GM10847 (cell line): Measurements from ENCODE around the gene GCSAM.

Source experiments
- POLR2A ChIP-seq: IDR thresholded peaks from 2 replicates; pipeline ENCODE4 v1.6.1; 2011; ENCODE audit not compliant: insufficient read length; ENCODE audit errors: extremely low read depth

The GCSAM gene, protein sequence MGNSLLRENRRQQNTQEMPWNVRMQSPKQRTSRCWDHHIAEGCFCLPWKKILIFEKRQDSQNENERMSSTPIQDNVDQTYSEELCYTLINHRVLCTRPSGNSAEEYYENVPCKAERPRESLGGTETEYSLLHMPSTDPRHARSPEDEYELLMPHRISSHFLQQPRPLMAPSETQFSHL

DNA sequence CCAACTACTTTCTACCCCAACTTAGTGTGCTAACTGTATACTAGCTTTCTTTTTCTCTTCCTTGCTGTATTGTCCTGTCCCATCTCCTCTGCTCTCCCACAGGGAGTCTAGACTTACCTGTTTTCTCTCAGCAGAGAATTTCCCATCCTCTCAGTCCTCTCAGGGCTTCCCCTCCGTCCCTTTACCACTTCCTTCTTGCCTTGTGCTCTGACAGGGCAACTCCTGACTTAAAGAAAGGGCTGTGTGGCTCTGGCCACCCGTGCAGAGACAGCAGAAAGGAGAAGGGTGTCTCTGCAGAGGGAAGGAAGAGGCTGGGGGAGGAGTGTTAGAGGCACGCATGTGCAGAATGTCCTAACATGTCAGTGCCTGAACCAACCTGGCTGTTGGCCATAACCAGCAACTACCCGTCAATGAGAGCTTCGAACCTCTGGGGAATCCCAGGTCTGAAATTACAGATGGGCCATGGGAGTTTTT lies at the start of gene GCSAM:
Gene GCSAM (minus strand): TSS at position 274 of the 474 bp plus-strand sequence. CDS start 128 bp downstream, at position 146.
- peak; percentile 54 for TF ChIP-seq POLR2A

DNA sequence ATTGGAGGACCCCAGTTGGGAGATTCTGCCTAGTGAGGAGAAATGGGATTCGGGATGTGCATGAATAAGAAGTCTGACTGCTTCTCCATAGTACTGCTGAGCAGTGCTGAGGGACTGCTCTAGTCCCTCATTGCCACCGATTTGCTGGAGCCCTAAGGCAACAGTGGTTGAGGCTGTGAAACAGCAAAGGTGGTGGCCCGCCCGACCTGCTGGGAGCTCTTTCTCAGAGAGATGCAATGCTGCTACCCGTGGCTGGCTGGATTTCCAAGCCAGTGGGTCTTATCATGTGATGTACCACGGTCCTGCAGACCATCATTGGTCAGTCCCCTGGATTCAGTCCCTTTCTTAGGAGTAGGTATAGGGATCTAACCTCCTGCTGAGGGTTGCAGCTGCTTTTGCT lies 42.6 kb upstream of the GCSAM start:
- TF ChIP-seq POLR2A, result no peak

DNA sequence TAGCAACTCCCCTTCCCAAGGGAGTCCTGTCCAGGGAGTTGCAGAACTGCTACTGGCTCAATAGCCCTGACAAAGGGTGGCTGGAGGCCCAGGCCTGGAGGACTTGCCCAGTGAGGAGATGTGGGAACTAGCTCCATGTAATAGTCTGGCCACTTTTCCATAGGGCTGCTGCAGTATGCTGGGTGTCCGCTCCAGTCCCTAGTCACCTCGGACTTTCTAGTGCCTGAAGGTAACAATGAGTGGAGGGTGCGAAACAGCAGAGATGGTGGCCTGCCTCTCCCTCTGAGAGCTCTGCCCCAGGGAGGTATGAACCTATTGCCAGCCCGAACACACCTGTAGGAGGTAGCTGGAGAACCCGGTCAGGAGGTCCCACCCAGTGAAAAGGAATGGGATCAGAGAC lies 42.0 kb upstream of the GCSAM start:
- no peak for TF ChIP-seq POLR2A

DNA sequence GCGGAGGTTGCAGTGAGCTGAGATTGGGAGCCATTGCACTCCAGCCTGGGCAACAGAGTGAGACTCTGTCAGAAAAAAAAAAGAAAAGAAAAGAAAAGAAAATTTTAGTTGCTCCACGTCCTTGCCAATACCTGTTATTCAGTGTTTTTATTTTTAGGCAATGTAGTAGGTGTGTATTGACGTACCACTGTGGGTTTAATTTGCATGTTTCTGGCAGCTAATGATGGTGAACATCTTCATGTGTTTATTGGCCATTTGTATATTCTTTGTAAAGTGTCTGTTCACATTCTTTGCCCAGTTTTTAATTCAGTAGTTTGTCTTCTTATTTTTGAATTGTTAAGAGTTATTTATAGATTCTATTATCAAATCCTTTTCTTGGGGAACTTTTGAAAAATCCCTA lies 38.1 kb upstream of the GCSAM start:
- TF ChIP-seq POLR2A, result no peak

DNA sequence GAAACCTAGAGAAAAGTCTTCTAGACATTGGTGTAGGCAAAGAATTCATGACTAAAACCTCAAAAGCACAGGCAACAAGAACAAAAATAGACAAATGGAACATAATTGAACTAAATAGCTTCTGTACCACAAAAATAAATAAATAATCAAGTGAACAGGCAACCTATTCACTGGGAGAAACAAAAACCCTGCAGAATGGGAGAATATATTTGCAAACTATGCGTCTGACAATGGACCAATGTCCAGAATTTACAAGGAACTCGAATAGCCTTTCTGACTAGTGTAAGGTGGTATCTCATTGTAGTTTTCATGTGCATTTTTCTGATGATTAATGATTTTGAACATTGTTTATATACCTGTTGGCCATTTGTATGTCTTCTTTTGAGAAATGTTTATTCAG lies 37.0 kb upstream of the GCSAM start:
- no peak for TF ChIP-seq POLR2A

DNA sequence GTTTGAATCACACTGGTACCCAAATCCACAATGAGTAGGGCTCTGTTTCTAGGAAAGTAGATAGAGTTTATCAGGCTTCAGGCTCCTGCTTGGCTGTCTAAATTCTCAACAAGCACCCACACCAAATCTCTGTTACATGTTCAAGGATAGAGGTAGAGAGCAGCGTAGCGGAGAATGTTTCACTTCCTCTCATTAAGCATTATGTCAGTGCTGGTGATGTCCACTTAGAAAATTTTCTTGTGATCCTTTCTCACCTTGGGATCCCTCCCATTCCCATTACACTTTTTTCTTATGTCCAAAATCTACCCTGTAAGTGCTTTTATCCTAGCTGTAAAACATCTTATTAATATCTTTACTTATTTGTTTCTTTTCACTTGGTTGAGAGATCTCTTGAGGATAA lies 34.7 kb upstream of the GCSAM start:
- no peak for TF ChIP-seq POLR2A

DNA sequence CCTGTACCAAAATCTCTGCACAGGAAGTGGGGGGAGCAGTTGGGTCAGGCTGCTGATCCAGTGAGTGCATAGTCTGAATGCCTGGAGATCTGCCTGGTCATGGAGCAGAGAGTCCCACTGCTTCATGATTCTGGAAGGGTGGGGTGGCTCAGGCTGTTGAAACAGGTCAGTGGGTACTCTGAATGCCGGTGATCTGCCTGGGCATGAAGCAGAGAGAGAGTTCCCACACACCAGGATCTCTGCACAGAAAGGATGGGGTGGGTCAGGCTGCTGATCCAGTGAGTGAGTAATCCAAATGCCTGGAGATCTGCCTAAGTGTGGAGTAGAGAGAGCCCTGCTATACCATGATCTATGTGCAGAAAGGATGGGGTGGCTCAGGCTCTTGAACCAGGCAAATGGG lies 16.1 kb upstream of the GCSAM start:
- no peak for TF ChIP-seq POLR2A

DNA sequence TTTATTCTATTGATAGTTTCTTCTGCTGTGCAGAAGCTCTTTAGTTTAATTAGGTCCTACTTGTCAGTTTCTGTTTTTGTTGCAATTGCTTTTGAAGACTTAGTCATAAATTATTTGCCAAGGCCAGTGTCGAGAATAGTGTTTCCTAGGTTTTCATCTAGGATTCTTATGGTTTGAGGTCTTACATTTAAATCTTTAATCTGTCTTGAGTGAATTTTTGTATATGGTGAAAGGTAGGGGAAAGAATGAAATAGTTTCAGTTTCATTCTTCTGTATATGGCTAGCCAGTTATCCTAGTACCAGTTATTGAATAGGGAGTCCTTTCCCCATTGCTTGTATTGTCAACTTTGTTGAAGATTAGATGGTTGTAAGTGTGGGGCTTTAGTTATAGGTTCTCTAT lies 10.6 kb upstream of the GCSAM start:
- TF ChIP-seq POLR2A, result no peak

DNA sequence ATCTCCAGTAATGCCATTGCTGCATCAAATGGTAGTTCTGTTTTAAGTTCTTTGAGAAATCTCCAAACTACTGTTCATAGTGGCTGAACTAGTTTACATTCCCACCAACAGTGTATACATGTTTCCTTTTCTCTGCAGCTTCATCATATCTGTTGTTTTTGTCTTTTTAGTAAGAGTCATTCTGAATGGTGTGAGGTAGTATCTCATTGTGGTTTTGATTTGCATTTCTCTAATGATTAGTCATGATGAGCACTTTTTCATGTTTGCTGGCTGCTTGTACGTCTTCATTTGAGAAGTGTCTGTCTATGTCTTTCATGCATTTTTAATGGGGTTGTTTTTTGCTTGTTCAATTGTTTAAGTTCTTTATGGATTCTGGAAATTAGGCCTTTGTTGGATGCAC lies 10.2 kb upstream of the GCSAM start:
- no peak for TF ChIP-seq POLR2A

DNA sequence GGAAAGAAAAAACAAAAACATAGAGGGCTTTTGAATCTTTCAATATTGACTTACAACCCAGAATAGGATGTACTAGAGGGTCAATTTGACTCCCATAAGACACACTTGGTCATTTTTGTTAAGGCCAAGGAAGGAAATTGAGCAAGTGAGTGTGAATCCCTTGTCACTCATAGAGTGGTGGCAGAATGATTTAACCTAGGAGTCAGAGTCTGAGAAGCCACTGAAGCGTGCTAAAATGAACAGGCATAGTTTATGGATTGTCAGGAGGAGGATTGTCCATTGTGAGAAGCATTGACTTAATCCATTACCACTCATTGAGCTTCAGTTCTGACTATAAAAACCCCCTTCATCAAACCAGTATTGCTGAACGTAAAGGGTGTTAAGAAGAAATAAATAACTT lies 8.2 kb upstream of the GCSAM start:
- no peak for TF ChIP-seq POLR2A

DNA sequence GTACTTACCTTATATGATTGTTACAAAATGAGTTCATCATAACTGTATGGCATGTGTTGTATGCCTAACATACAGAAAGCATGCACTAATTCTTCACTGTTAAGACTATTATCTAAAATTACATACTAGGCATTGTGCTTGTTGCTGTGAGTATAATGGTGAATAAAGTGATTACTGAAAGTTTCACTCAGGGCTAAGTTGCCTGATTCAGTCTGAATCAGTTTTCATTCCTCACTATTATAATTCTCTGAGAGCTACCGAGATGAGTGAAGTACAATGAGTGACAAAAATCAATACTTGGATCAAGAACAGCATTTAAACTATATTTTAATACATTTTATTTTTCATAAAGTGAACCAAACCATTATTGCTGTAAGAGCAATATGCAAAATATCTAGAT lies 7.5 kb upstream of the GCSAM start:
- TF ChIP-seq POLR2A, result no peak

DNA sequence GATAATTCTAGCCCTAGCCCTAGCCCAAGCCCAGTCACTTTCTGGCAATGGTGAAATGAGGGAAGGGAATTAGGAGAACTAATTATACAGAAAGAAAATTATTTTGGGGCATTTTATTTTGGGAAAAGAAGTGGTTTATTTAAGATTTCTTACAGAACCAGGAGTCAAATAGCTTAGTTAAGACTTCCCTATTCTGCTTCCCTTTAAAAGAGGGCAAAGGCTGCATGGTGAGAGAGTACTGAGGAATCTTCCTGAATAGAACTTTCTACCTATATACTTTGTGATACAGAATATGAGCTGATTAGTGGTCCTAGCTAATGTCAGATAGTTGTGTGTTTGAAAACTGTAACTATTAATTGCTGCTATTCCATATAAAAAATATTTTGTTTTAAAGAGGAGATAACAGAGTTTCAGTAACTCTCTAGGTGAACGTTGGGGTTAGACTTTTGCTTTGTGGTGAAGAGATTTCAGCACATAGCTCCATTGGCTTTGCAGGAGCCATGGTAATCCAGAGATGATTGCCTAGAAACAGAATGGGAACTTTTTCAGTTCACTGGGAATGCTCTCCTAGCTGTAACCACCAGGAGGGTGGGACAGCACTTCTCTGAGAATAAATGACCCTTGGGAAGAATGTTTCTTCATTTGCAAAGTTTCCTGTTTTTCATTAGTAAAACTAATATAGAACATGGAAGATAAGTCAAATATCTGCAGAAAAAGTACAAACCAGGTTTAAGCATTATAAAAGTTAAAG lies 5.3 kb upstream of the GCSAM start:
- TF ChIP-seq POLR2A, result no peak

DNA sequence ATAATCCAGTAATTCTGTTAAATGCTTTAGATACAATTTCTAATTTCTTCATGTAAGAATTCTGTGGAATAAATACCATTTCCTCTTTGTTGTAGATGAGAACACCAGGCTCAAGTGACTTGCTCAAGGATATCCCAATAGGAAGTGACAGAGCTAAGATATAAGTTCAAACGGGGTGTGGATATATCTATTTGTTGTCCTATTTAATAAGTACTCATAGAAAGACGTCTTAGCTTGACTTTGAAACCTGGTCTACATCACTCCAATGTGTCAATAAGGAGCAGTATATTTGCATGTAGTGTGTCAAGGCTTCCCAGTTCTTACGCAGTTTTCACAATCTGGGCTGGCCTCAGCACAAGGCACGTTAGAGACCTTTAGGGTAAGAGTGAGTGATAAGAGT lies 4.7 kb upstream of the GCSAM start:
- TF ChIP-seq POLR2A, result no peak

DNA sequence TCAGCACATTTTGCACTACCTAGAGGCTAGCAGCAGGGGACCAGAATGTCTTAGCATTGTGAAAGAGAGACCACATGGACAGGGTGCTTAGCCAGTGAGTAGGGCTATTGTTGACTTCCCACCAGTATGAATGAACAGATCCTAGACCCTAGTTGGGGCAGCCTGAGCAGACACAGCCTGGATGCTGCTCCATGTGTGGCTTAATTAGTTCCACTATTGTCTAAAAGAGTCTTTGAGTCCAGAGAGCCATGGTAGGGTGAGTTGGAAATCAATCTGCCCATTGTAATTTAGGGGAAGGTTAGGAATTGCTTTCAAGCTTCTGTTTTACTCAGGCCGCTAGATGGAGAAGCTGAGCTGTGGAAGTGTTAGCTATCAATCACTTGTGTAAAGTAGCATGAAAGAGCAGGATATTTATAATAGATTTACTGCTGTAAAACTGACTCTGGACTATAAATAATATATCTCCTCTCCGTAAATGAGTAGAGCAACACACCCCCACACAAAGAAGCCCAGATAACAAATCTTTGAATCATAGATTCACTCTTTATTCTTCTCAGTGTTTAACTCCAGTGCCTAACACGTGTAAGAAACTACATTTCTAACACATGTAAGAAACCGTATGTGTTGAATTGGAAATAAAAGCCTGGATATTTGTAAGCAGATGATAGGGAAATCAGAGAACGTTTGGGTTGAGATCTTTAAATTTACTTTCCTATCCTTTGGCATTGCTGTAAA lies 4.1 kb upstream of the GCSAM start:
- TF ChIP-seq POLR2A, result no peak

DNA sequence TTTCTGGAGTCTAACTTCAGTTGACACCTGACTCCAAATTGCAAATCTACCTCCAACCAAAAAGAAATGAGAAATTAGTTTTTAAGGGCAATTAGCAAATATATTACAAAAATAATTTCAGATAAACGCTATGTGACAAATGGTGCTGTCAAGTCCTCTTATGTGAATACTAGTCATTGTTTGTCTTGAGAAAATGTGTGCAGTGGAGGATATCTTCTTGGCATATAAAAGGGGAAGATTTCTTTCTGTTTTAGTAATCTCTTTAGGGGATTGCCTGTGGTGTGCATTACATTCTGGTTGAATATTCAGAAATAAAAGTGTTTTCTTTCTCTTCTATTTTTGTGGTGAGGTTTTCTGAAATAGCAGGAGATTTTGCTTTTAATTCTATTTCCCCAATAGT lies 3.0 kb upstream of the GCSAM start:
- no peak for TF ChIP-seq POLR2A
